ENCODE results near the gene ZNF891. TPM values are rescaled to one million over a fixed set of nuclear protein-coding genes. Genes with fewer than 3 reads are reported as not detected.

ZNF891 gene
- total and polyA plus RNA-seq, 2 of the 13 experiments (the other 11 are each of a cell fraction or from before 2014, with no cell fraction given): 1.3 to 2.1 TPM

GRCh38 chr12:133080368-133081158 is 49.5 kb downstream of the ZNF891 start, which contains the start of gene ZNF140 (continued):
- TF ChIP-seq PRDM4 (CRISPR knock-in tag; IDR thresholded peaks at IDR 0.05; ENCODE audit: borderline replicate concordance) (no peak), NFIC (IDR thresholded peaks at IDR 0.05; ENCODE audit: low read length) (no peak), NFE2L1 (CRISPR knock-in tag; IDR thresholded peaks at IDR 0.05; ENCODE audit: borderline replicate concordance) (no peak), ZNF543 (CRISPR knock-in tag; IDR thresholded peaks at IDR 0.05) (peak; percentile 58; the same call in 1 of the 2 replicates), ADNP (CRISPR knock-in tag; IDR thresholded peaks at IDR 0.05) (no peak), ZBTB7B (CRISPR knock-in tag; IDR thresholded peaks at IDR 0.05) (peak; percentile 85), TARDBP (CRISPR knock-in tag; IDR thresholded peaks at IDR 0.05) (peak; percentile 51; the same call in 1 of the 2 replicates), RNF2 (conservative IDR thresholded peaks at IDR 0.05; ENCODE audit: low read depth) (peak; percentile 65), THAP11 (CRISPR knock-in tag; IDR thresholded peaks at IDR 0.05) (peak; percentile 95), FOXC1 (CRISPR knock-in tag; IDR thresholded peaks at IDR 0.05; ENCODE audit: borderline replicate concordance) (no peak), SUZ12 (IDR thresholded peaks at IDR 0.05; ENCODE audit: low read depth, low read length) (peak; percentile 56), SMAD9 (CRISPR knock-in tag; IDR thresholded peaks at IDR 0.05) (peak; percentile 56; the same call in 1 of the 2 replicates), ZNF800 (CRISPR knock-in tag; IDR thresholded peaks at IDR 0.05) (no peak), ZBTB37 (CRISPR knock-in tag; IDR thresholded peaks at IDR 0.05) (no peak), KDM6A (CRISPR knock-in tag; IDR thresholded peaks at IDR 0.05; ENCODE audit: low read depth) (no peak), ZNF430 (CRISPR knock-in tag; IDR thresholded peaks at IDR 0.05) (peak; percentile 58; the same call in 1 of the 2 replicates), THAP8 (CRISPR knock-in tag; IDR thresholded peaks at IDR 0.05; ENCODE audit: borderline replicate concordance) (0 out of 2 replicates have a peak, but pooled peaks have one; percentile 34), SNRNP70 (IDR thresholded peaks at IDR 0.05; ENCODE audit: low read depth, low read length) (no peak), TRIM24 (CRISPR knock-in tag; IDR thresholded peaks at IDR 0.05) (no peak), RCOR2 (CRISPR knock-in tag; IDR thresholded peaks at IDR 0.05) (no peak), CREM (IDR thresholded peaks at IDR 0.05) (peak; percentile 97), CREM (CRISPR knock-in tag; IDR thresholded peaks at IDR 0.05) (peak; percentile 63; the same call in 1 of the 2 replicates), HNRNPUL1 (IDR thresholded peaks at IDR 0.05; ENCODE audit: low read depth, low read length) (no peak), KMT2A (CRISPR knock-in tag; IDR thresholded peaks at IDR 0.05) (peak; percentile 53), PAX8 (CRISPR knock-in tag; IDR thresholded peaks at IDR 0.05; ENCODE audit: borderline replicate concordance) (no peak)

All from HepG2 (cell line).